ENCODE data around the gene RPS21. TPM values are rescaled to one million over a fixed set of nuclear protein-coding genes. Genes with fewer than 3 reads are reported as not detected.

Gene RPS21
- total and polyA plus RNA-seq, 4 donors, result 278 to 1,588 (median 439) TPM

GRCh38 chr20:62421716-62421990, 34.8 kb downstream of the RPS21 start:
- H3K4me1 ChIP-seq (ENCODE audit: control insufficient read depth in 4 of 4, insufficient read depth in 4 of 4, low read length in 3 of 4), result no peaks in the 10 kb centered on the region
- no peak overlapping the region for H3K9ac ChIP-seq (ENCODE audit: low read depth in 1 of 2, low read length in 2 of 2)
- H3K27me3 ChIP-seq (ENCODE audit: control insufficient read depth in 4 of 4, insufficient read depth in 4 of 4, low read length in 3 of 4), result no peaks in the 10 kb centered on the region
- DNase-seq (ENCODE audit: low spot score), result no peak
- H3K9me3 ChIP-seq (ENCODE audit: control insufficient read depth in 4 of 4, low read length in 3 of 4), result no peaks in the 10 kb centered on the region
- WGBS, result 93% methylated on average over 6 of the region's 6 CpGs
- H3K36me3 ChIP-seq (ENCODE audit: control insufficient read depth in 4 of 4, insufficient read depth in 3 of 4, low read depth in 1 of 4, low read length in 3 of 4), result no peaks in the 10 kb centered on the region
- no peak overlapping the region for H3K4me3 ChIP-seq (ENCODE audit: low read depth in 1 of 3, low read length in 3 of 3)
- TF ChIP-seq JUND (IDR thresholded peaks at IDR 0.05) (no peak), RXRA (IDR thresholded peaks at IDR 0.05) (no peak), REST (IDR thresholded peaks at IDR 0.05) (no peak)
- no peak overlapping the region for H3K27ac ChIP-seq (ENCODE audit: low read depth in 1 of 2, low read length in 2 of 2)

GRCh38 chr20:62422636-62423325, 35.9 kb downstream of the RPS21 start:
- TF ChIP-seq CTCF (IDR thresholded peaks at IDR 0.05; ENCODE audit: low read depth, low read length, missing input control) (no peak), RXRA (IDR thresholded peaks at IDR 0.05) (no peak), MAX (IDR thresholded peaks at IDR 0.05) (no peak), NR2F2 (IDR thresholded peaks at IDR 0.05) (no peak), FOXA1 (IDR thresholded peaks at IDR 0.05) (no peak), ATF3 (IDR thresholded peaks at IDR 0.05) (no peak), SP1 (IDR thresholded peaks at IDR 0.05) (no peak), RAD21 (IDR thresholded peaks at IDR 0.05) (no peak), HNF4G (IDR thresholded peaks at IDR 0.05) (no peak), GABPA (IDR thresholded peaks at IDR 0.05 in 1 of 2, conservative IDR thresholded peaks at IDR 0.05 in 1 of 2) (no peak), YY1 (IDR thresholded peaks at IDR 0.05) (no peak), EGR1 (IDR thresholded peaks at IDR 0.05; ENCODE audit: low read depth in 2 of 2) (no peak), JUND (IDR thresholded peaks at IDR 0.05) (no peak)
- no peak overlapping the region for H3K27ac ChIP-seq (ENCODE audit: low read depth in 1 of 2, low read length in 2 of 2)
- no peaks in the 10 kb centered on the region for H3K36me3 ChIP-seq (ENCODE audit: control insufficient read depth in 4 of 4, insufficient read depth in 3 of 4, low read depth in 1 of 4, low read length in 3 of 4)
- no peaks in the 10 kb centered on the region for H3K9me3 ChIP-seq (ENCODE audit: control insufficient read depth in 4 of 4, low read length in 3 of 4)
- DNase-seq (ENCODE audit: low spot score), result no peak
- no peaks in the 10 kb centered on the region for H3K4me1 ChIP-seq (ENCODE audit: control insufficient read depth in 4 of 4, insufficient read depth in 4 of 4, low read length in 3 of 4)
- no peak overlapping the region for H3K4me3 ChIP-seq (ENCODE audit: low read depth in 1 of 3, low read length in 3 of 3)
- H3K27me3 ChIP-seq (ENCODE audit: control insufficient read depth in 4 of 4, insufficient read depth in 4 of 4, low read length in 3 of 4), result no peaks in the 10 kb centered on the region
- WGBS, result 83% methylated on average over 20 of the region's 20 CpGs
- H3K9ac ChIP-seq (ENCODE audit: low read depth in 1 of 2, low read length in 2 of 2), result no peak overlapping the region

Data from liver (tissue), 9 donors.